ENCODE data around the gene TEC. TPM values are rescaled to one million over a fixed set of nuclear protein-coding genes. Genes with fewer than 3 reads are reported as not detected.

The TEC gene
- total and polyA plus RNA-seq, 2 donors from 2014 or later = 1.1 to 5.9 TPM

DNA sequence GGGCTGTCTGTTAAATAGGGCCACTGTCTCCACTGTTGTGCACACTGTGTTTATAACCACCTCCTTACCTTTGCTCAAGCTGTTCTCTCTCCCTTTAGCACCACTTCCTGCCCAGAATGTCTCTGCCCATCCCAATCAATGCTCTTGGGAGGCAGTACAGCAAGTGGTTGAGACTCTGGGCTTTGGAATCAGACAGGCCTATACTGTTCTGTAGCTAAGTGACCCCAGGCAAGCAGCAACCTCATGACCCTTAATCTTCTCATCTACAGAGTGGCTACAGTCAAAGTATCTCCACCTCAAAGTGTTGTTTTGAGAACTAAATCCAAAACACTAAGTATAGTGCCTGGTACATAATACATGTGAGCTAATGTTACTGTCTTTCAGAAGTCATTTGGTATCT lies 131.8 kb downstream of the TEC start:
- intact Hi-C loops (cut with DNase I) = no loop called here
- Histone ChIP-seq H3K27ac (ENCODE audit: low read depth in 2 of 2, low read length in 2 of 2) (no peak overlapping the region), H3K9me3 (ENCODE audit: control insufficient read depth in 2 of 3, insufficient read depth in 1 of 3, low read length in 3 of 3) (no peaks in the 10 kb centered on the region)

DNA sequence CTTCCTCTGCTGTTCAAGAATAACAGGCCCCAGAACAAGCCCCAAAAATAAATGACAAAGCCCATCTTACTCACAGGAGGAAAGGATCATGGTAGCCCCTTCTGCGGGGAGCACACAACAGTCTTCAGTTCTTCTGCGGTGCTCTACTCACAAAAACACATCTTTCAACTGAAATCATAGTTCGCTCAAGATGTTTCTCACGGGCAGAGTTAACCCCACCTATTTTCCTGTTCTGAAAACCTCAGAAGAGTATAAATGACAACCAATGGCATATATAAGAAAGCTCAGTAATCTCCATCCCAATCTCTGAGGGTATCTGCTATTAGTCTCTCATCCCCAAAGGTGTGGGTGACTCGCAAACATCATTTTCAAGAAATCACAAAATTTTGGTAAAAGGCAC lies 135.6 kb downstream of the TEC start, which contains the start of gene TXK:
TXK (minus strand) TSS at position 170 of the 400 bp plus-strand sequence; CDS start at position 90, 80 bp downstream.
- H3K9me3 ChIP-seq (ENCODE audit: control insufficient read depth in 2 of 3, insufficient read depth in 1 of 3, low read length in 3 of 3) = no peaks in the 10 kb centered on the region
- no peak within 1 kb of the TSS for H3K4me3 ChIP-seq (ENCODE audit: low read length in 3 of 3)
- no peak for DNase-seq
- no peaks in the 10 kb centered on the region for H3K27me3 ChIP-seq (ENCODE audit: control insufficient read depth, insufficient read depth, low read length)
- no peaks in the 10 kb centered on the region for H3K4me1 ChIP-seq (ENCODE audit: control insufficient read depth in 2 of 3, insufficient read depth in 2 of 3, low read depth in 1 of 3, low read length in 3 of 3)
- intact Hi-C loops (cut with DNase I) = no loop called here
- H3K9ac ChIP-seq (ENCODE audit: low read length in 3 of 3) = no peak within 1 kb of the TSS
- H3K36me3 ChIP-seq (ENCODE audit: control insufficient read depth in 2 of 3, insufficient read depth in 3 of 3, low read length in 3 of 3) = no peaks in the 10 kb centered on the region
- FAIRE-seq = no peak
- no peak within 1 kb of the TSS for H3K27ac ChIP-seq (ENCODE audit: low read depth in 2 of 2, low read length in 2 of 2)
- TF ChIP-seq, protein P1, sequence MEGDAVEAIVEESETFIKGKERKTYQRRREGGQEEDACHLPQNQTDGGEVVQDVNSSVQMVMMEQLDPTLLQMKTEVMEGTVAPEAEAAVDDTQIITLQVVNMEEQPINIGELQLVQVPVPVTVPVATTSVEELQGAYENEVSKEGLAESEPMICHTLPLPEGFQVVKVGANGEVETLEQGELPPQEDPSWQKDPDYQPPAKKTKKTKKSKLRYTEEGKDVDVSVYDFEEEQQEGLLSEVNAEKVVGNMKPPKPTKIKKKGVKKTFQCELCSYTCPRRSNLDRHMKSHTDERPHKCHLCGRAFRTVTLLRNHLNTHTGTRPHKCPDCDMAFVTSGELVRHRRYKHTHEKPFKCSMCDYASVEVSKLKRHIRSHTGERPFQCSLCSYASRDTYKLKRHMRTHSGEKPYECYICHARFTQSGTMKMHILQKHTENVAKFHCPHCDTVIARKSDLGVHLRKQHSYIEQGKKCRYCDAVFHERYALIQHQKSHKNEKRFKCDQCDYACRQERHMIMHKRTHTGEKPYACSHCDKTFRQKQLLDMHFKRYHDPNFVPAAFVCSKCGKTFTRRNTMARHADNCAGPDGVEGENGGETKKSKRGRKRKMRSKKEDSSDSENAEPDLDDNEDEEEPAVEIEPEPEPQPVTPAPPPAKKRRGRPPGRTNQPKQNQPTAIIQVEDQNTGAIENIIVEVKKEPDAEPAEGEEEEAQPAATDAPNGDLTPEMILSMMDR (IDR thresholded peaks at IDR 0.05; ENCODE audit: borderline replicate concordance, extremely low read depth, insufficient read depth) = no peak

More for the DNA sequence above, 131.8 kb downstream of the TEC start:
- H3K9ac ChIP-seq (ENCODE audit: low read length in 3 of 3) = no peak overlapping the region
- no peaks in the 10 kb centered on the region for H3K27me3 ChIP-seq (ENCODE audit: control insufficient read depth, insufficient read depth, low read length)
- FAIRE-seq (no peak), DNase-seq (no peak)
- no peaks in the 10 kb centered on the region for H3K4me1 ChIP-seq (ENCODE audit: control insufficient read depth in 2 of 3, insufficient read depth in 2 of 3, low read depth in 1 of 3, low read length in 3 of 3)
- TF ChIP-seq, protein P1 (IDR thresholded peaks at IDR 0.05; ENCODE audit: borderline replicate concordance, extremely low read depth, insufficient read depth) = no peak
- no peak overlapping the region for H3K4me3 ChIP-seq (ENCODE audit: low read length in 3 of 3)
- no peaks in the 10 kb centered on the region for H3K36me3 ChIP-seq (ENCODE audit: control insufficient read depth in 2 of 3, insufficient read depth in 3 of 3, low read length in 3 of 3)

DNA sequence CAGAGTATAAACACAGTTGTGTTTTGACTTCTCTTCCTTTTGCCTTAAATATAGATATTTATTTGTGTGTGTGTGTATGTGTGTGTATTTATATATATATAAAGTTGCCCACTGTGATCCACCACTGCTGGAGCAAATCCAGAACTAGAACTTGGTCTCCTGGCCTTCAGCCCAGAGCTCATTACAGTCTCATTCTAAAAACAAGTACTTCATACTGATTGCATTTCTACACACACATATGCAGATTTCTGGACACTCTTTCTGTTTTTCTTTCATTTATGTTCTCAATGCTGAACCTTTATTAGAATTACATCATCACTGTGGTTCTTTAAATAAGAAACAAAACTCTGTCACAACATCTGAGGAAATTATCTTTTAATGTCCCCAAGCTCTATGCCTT lies 136.0 kb downstream of the TEC start:
- Histone ChIP-seq H3K9me3 (ENCODE audit: control insufficient read depth in 2 of 3, insufficient read depth in 1 of 3, low read length in 3 of 3) (no peaks in the 10 kb centered on the region), H3K4me3 (ENCODE audit: low read length in 3 of 3) (no peak overlapping the region), H3K4me1 (ENCODE audit: control insufficient read depth in 2 of 3, insufficient read depth in 2 of 3, low read depth in 1 of 3, low read length in 3 of 3) (no peaks in the 10 kb centered on the region), H3K36me3 (ENCODE audit: control insufficient read depth in 2 of 3, insufficient read depth in 3 of 3, low read length in 3 of 3) (no peaks in the 10 kb centered on the region), H3K27me3 (ENCODE audit: control insufficient read depth, insufficient read depth, low read length) (no peaks in the 10 kb centered on the region), H3K27ac (ENCODE audit: low read depth in 2 of 2, low read length in 2 of 2) (no peak overlapping the region), H3K9ac (ENCODE audit: low read length in 3 of 3) (no peak overlapping the region)
- TF ChIP-seq, protein P1 (IDR thresholded peaks at IDR 0.05; ENCODE audit: borderline replicate concordance, extremely low read depth, insufficient read depth) = no peak
- FAIRE-seq = no peak
- no peak for DNase-seq
- intact Hi-C loops (cut with DNase I) = no loop called here

DNA sequence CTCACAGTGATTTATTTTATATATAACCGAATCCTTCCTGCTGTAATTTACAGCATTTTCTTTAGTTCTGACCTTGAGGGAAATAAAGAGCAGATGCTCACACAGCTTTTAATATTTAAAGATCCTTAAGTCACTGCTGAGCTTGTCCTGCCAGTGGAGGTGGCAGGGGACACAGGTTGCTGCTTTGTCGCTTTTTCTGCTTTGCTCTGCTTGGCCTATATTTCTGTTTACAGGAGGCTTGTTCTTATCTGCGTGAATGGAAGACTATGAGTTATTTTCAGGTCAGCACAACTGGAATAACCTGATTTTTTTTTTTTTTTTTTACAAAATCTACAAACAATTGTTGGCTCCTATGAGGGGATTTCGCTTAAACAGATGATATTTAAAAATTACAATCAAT lies 137.9 kb downstream of the TEC start:
- Histone ChIP-seq H3K9me3 (ENCODE audit: control insufficient read depth in 2 of 3, insufficient read depth in 1 of 3, low read length in 3 of 3) (no peaks in the 10 kb centered on the region), H3K27ac (ENCODE audit: low read depth in 2 of 2, low read length in 2 of 2) (no peak overlapping the region), H3K9ac (ENCODE audit: low read length in 3 of 3) (no peak overlapping the region), H3K27me3 (ENCODE audit: control insufficient read depth, insufficient read depth, low read length) (no peaks in the 10 kb centered on the region), H3K4me3 (ENCODE audit: low read length in 3 of 3) (no peak overlapping the region), H3K4me1 (ENCODE audit: control insufficient read depth in 2 of 3, insufficient read depth in 2 of 3, low read depth in 1 of 3, low read length in 3 of 3) (peaks cover 0 to 6% (median 0%) of the 10 kb centered on the region in 3 donors), H3K36me3 (ENCODE audit: control insufficient read depth in 2 of 3, insufficient read depth in 3 of 3, low read length in 3 of 3) (no peaks in the 10 kb centered on the region)
- TF ChIP-seq, protein P1 (IDR thresholded peaks at IDR 0.05; ENCODE audit: borderline replicate concordance, extremely low read depth, insufficient read depth) = no peak
- DNase-seq (no peak), FAIRE-seq (no peak)
- intact Hi-C loops (cut with DNase I) = no loop called here
